HCT116 (cell line): ENCODE data around the gene CAVIN2. TPM values are rescaled to one million over a fixed set of nuclear protein-coding genes. Genes with fewer than 3 reads are reported as not detected.

Source experiments
- ATAC-seq: fragments of 200-7000 bp; cut with Tn5 transposase; 2 replicates; pipeline ENCODE4 v1.9.1; 2020; ENCODE audit warnings: mild to moderate bottlenecking, moderate library complexity
- BruUV-seq: library from RNA; stranded (reverse); fragments of 400-500 nt; replicated peaks from 2 replicates; lab custom pipeline; 2021; lab: Mats Ljungman, UMichigan
- CTCF ChIA-PET: fragments of 300-600 bp; sonication (Branson Sonifier 250); formaldehyde crosslinking; loops from one replicate; lab custom pipeline; 2021; ENCODE audit warnings: antibody characterized with exemption; lab: Charles Lee
- POLR2A ChIA-PET: fragments of 300-600, 350-600 bp; sonication (Branson Sonifier 250); formaldehyde crosslinking; loops from one replicate; lab custom pipeline; 2021; ENCODE audit warnings: antibody characterized with exemption; lab: Charles Lee
- RAD21 ChIA-PET, 2 experiments: fragments of 300-600 bp; sonication (Branson Sonifier 250); formaldehyde crosslinking; loops; one replicate each; lab custom pipeline; 2023; ENCODE audit warnings: low total read pairs in 2 of 2; ENCODE audit not compliant: uncharacterized antibody in 2 of 2, unreplicated experiment in 2 of 2, low non-redundant PET in 1 of 2; lab: Charles Lee
- DNase-seq: peaks from one replicate; pipeline ENCODE4 v3.0.0-alpha.2; 2010; ENCODE audit warnings: low read depth, low spot score
- H2AFZ ChIP-seq: fragments of 200-600 bp; shearing (Covaris generic), sonication (generic); 2 replicates; pipeline ENCODE4 v1.6.1; 2017; ENCODE audit warnings: low read depth, mixed run types, mixed read lengths, antibody characterized with exemption, low read length; ENCODE audit not compliant: poor library complexity, severe bottlenecking
- H3K27ac ChIP-seq: 2 replicates; pipeline ENCODE4 v1.5.1; 2012; ENCODE audit warnings: low read depth, low read length
- H3K27me3 ChIP-seq: fragments of 200-600 bp; sonication (generic); 2 replicates; pipeline ENCODE4 v1.6.1; 2016; ENCODE audit warnings: mixed run types, low read length, mixed read lengths; ENCODE audit not compliant: insufficient read depth
- H3K36me3 ChIP-seq, 2 experiments: fragments of 200-500 bp in 1 of 2; fragments of 200-600 bp in 1 of 2; sonication (Bioruptor generic) in 1 of 2; sonication (generic) in 1 of 2; 2 replicates each; pipeline versions ENCODE4 v1.5.1 to v1.6.1; 2014 to 2016; ENCODE audit warnings: low read length in 2 of 2, inconsistent platforms in 1 of 2, mixed read lengths in 1 of 2, mixed run types in 1 of 2; ENCODE audit not compliant: insufficient read depth in 2 of 2, control insufficient read depth in 1 of 2
- H3K4me1 ChIP-seq, 2 experiments: fragments of 200-600 bp in 1 of 2; sonication (generic) in 1 of 2; 2 replicates each; pipeline versions ENCODE4 v1.5.1 to v1.6.1; 2012 to 2017; ENCODE audit warnings: low read length in 2 of 2, inconsistent platforms in 1 of 2, mild to moderate bottlenecking in 1 of 2, mixed read lengths in 1 of 2, mixed run types in 1 of 2, moderate library complexity in 1 of 2; ENCODE audit not compliant: insufficient read depth in 2 of 2, control insufficient read depth in 1 of 2
- H3K4me2 ChIP-seq: fragments of 200-600 bp; sonication (generic); 2 replicates; pipeline ENCODE4 v1.6.1; 2017; ENCODE audit warnings: mixed run types, low read length, mixed read lengths
- H3K4me3 ChIP-seq, 2 experiments: fragments of 200-600 bp in 1 of 2; sonication (generic) in 1 of 2; replicated peaks in 1 of 2; 2 replicates each; pipeline ENCODE4 v1.5.1; 2011 to 2016; ENCODE audit warnings: low read length in 2 of 2, control low read depth in 1 of 2, low read depth in 1 of 2, mild to moderate bottlenecking in 1 of 2, mixed read lengths in 1 of 2, mixed run types in 1 of 2
- H3K79me2 ChIP-seq: fragments of 200-600 bp; sonication (generic); 2 replicates; pipeline ENCODE4 v1.6.1; 2017; ENCODE audit warnings: mild to moderate bottlenecking, mixed run types, low read length, moderate library complexity, mixed read lengths; ENCODE audit not compliant: insufficient read depth
- H3K9ac ChIP-seq: fragments of 200-600 bp; sonication (generic); 2 replicates; pipeline ENCODE4 v1.6.1; 2016; ENCODE audit warnings: low read length, mixed read lengths
- H3K9me2 ChIP-seq: fragments of 200-600 bp; sonication (generic), shearing (Covaris generic); 2 replicates; pipeline ENCODE4 v1.6.1; 2017; ENCODE audit warnings: mixed run types, mild to moderate bottlenecking, moderate library complexity; ENCODE audit not compliant: insufficient read depth
- H3K9me3 ChIP-seq, 2 experiments: fragments of 200-500 bp in 1 of 2; fragments of 200-600 bp in 1 of 2; sonication (Bioruptor generic) in 1 of 2; sonication (generic) in 1 of 2; 2 replicates each; pipeline ENCODE4 v1.6.1; 2014 to 2017; ENCODE audit warnings: low read length in 2 of 2, mixed read lengths in 2 of 2, inconsistent platforms in 1 of 2, low read depth in 1 of 2, mild to moderate bottlenecking in 1 of 2, mixed run types in 1 of 2, moderate library complexity in 1 of 2; ENCODE audit not compliant: control insufficient read depth in 1 of 2, insufficient read depth in 1 of 2
- H4K20me1 ChIP-seq: fragments of 200-600 bp; sonication (generic), shearing (Covaris generic); 2 replicates; pipeline ENCODE4 v1.6.1; 2017; ENCODE audit warnings: mixed run types, mild to moderate bottlenecking, moderate library complexity; ENCODE audit not compliant: insufficient read depth
- CBX3 ChIP-seq: IDR thresholded peaks from 2 replicates; pipeline ENCODE4 v1.6.1; 2012; ENCODE audit warnings: low read depth
- EGR1 ChIP-seq: IDR thresholded peaks from 2 replicates; pipeline ENCODE4 v1.6.1; 2012; ENCODE audit warnings: low read depth
- ELF1 ChIP-seq: IDR thresholded peaks from 2 replicates; pipeline ENCODE4 v1.6.1; 2012; ENCODE audit warnings: low read depth, borderline replicate concordance
- EZH2phosphoT487 ChIP-seq: fragments of 200-600 bp; IDR thresholded peaks from 2 replicates; pipeline ENCODE4 v1.6.1; 2018; ENCODE audit warnings: antibody characterized with exemption, borderline replicate concordance
- FOSL1 ChIP-seq: IDR thresholded peaks from 2 replicates; pipeline ENCODE4 v1.6.1; 2012; ENCODE audit warnings: low read depth
- POLR2A ChIP-seq: IDR thresholded peaks from 2 replicates; pipeline ENCODE4 v1.7.0; 2011; ENCODE audit warnings: borderline replicate concordance; ENCODE audit not compliant: insufficient read depth, insufficient read length; ENCODE audit errors: extremely low read depth
- POLR2AphosphoS5 ChIP-seq: IDR thresholded peaks from 2 replicates; pipeline ENCODE4 v1.6.1; 2011; ENCODE audit warnings: mild to moderate bottlenecking, low read depth, low read length, moderate library complexity
- RAD21 ChIP-seq: IDR thresholded peaks from 2 replicates; pipeline ENCODE4 v1.6.1; 2012; ENCODE audit warnings: low read depth, mild to moderate bottlenecking
- SIN3A ChIP-seq: IDR thresholded peaks from 2 replicates; pipeline ENCODE4 v1.6.1; 2012; ENCODE audit warnings: low read depth
- SP1 ChIP-seq: IDR thresholded peaks from 2 replicates; pipeline ENCODE4 v1.6.1; 2012; ENCODE audit warnings: low read depth
- SRF ChIP-seq: IDR thresholded peaks from 2 replicates; pipeline ENCODE4 v1.6.1; 2012; ENCODE audit warnings: low read depth
- TCF7L2 ChIP-seq: IDR thresholded peaks from 2 replicates; pipeline ENCODE4 v1.7.0; 2011; ENCODE audit warnings: borderline replicate concordance, inconsistent platforms; ENCODE audit not compliant: insufficient read depth, insufficient read length; ENCODE audit errors: extremely low read depth
- YY1 ChIP-seq: IDR thresholded peaks from 2 replicates; pipeline ENCODE4 v1.6.1; 2011; ENCODE audit warnings: low read length, low read depth, moderate library complexity, mild to moderate bottlenecking; ENCODE audit not compliant: insufficient replicate concordance; ENCODE audit errors: extremely low read depth
- ZFX ChIP-seq: fragments of 450-650 bp; IDR thresholded peaks from 2 replicates; pipeline ENCODE4 v1.6.1; 2017
- ZNF274 ChIP-seq: fragments of 200-500 bp; sonication (Bioruptor generic); IDR thresholded peaks from 2 replicates; pipeline ENCODE4 v1.6.1; 2014; ENCODE audit warnings: mild to moderate bottlenecking, low read depth, low read length, inconsistent platforms
- intact Hi-C: fragments of 100-400 bp; cut with micrococcal nuclease; formaldehyde crosslinking; loops from 2 replicates; pipeline ENCODE4 v1.10.0; 2022
- total RNA-seq: library from RNA; stranded (reverse); gene quantifications from one replicate; pipeline ENCODE4 v1.2.1, GENCODE V29; 2021; ENCODE audit not compliant: unreplicated experiment
- TF ChIP-seq, protein P1 (sequence below), 3 experiments: fragments of 200-600 bp in 1 of 3; sonication (generic) in 1 of 3; IDR thresholded peaks in 2 of 3; conservative IDR thresholded peaks in 1 of 3; 2 replicates each; pipeline ENCODE4 v1.5.1; 2012 to 2017; ENCODE audit warnings: low read depth in 2 of 3, low read length in 2 of 3, antibody characterized with exemption in 1 of 3, borderline replicate concordance in 1 of 3, control low read depth in 1 of 3, mild to moderate bottlenecking in 1 of 3, mixed read lengths in 1 of 3, mixed run types in 1 of 3, moderate library complexity in 1 of 3; ENCODE audit not compliant: insufficient read depth in 1 of 3
- TF ChIP-seq, protein P2 (sequence below): IDR thresholded peaks from 2 replicates; pipeline ENCODE4 v1.6.1; 2012
- TF ChIP-seq, protein P3 (sequence below): IDR thresholded peaks from 2 replicates; pipeline ENCODE4 v1.6.1; 2012
- TF ChIP-seq, protein P4 (sequence below): IDR thresholded peaks from 2 replicates; pipeline ENCODE4 v1.6.1; 2012; ENCODE audit warnings: low read depth
- TF ChIP-seq, protein P5 (sequence below): IDR thresholded peaks from 2 replicates; pipeline ENCODE4 v1.6.1; 2011; ENCODE audit warnings: mild to moderate bottlenecking, low read length, moderate library complexity; ENCODE audit not compliant: insufficient replicate concordance; ENCODE audit errors: extremely low read depth

Gene CAVIN2
- total RNA-seq, 1 experiment from 2014 or later: 0.27 TPM

DNA sequence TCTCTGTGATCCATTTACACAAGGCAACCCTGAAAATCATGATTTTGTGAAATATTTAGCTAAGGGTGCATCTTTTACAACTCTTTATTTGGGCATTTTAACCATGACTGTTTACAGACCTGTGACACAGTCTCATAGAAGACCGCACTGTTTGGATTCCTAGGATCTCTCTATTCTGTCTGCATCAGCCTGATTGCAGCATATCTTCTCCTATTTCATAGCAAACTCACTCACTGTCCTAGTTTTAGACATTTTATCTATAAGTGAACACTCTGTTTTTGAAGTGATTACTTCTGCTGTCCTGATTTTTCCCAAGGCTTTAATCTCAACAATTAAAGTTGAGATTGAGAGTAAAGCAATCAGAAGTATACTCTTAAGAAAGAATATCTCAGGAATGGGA lies 56.2 kb downstream of the CAVIN2 start:
- H3K9ac ChIP-seq: no peak overlapping the region
- no peak overlapping the region for H2AFZ ChIP-seq
- H3K27me3 ChIP-seq: no peaks in the 10 kb centered on the region
- no TSS peak for BruUV-seq
- CTCF ChIA-PET: no interaction called here
- no peaks in the 10 kb centered on the region for H4K20me1 ChIP-seq
- H3K9me2 ChIP-seq: no peaks in the 10 kb centered on the region
- DNase-seq (no peak), ATAC-seq (no peak)
- H3K4me2 ChIP-seq: no peak overlapping the region
- intact Hi-C loops: no loop called here
- TF ChIP-seq RAD21: no peak
- TF ChIP-seq YY1: no peak
- TF ChIP-seq SP1: no peak
- TF ChIP-seq, protein P1, sequence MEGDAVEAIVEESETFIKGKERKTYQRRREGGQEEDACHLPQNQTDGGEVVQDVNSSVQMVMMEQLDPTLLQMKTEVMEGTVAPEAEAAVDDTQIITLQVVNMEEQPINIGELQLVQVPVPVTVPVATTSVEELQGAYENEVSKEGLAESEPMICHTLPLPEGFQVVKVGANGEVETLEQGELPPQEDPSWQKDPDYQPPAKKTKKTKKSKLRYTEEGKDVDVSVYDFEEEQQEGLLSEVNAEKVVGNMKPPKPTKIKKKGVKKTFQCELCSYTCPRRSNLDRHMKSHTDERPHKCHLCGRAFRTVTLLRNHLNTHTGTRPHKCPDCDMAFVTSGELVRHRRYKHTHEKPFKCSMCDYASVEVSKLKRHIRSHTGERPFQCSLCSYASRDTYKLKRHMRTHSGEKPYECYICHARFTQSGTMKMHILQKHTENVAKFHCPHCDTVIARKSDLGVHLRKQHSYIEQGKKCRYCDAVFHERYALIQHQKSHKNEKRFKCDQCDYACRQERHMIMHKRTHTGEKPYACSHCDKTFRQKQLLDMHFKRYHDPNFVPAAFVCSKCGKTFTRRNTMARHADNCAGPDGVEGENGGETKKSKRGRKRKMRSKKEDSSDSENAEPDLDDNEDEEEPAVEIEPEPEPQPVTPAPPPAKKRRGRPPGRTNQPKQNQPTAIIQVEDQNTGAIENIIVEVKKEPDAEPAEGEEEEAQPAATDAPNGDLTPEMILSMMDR (IDR thresholded peaks at IDR 0.05 in 2 of 3, conservative IDR thresholded peaks at IDR 0.05 in 1 of 3; ENCODE audit: borderline replicate concordance in 1 of 3, insufficient read depth in 1 of 3, low read depth in 2 of 3, low read length in 2 of 3): no peak
- TF ChIP-seq, protein P2, sequence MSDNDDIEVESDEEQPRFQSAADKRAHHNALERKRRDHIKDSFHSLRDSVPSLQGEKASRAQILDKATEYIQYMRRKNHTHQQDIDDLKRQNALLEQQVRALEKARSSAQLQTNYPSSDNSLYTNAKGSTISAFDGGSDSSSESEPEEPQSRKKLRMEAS: no peak
- TF ChIP-seq EZH2phosphoT487: no peak
- TF ChIP-seq TCF7L2: no peak
- TF ChIP-seq, protein P3, sequence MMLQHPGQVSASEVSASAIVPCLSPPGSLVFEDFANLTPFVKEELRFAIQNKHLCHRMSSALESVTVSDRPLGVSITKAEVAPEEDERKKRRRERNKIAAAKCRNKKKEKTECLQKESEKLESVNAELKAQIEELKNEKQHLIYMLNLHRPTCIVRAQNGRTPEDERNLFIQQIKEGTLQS: no peak
- TF ChIP-seq ZFX: no peak
- TF ChIP-seq, protein P4, sequence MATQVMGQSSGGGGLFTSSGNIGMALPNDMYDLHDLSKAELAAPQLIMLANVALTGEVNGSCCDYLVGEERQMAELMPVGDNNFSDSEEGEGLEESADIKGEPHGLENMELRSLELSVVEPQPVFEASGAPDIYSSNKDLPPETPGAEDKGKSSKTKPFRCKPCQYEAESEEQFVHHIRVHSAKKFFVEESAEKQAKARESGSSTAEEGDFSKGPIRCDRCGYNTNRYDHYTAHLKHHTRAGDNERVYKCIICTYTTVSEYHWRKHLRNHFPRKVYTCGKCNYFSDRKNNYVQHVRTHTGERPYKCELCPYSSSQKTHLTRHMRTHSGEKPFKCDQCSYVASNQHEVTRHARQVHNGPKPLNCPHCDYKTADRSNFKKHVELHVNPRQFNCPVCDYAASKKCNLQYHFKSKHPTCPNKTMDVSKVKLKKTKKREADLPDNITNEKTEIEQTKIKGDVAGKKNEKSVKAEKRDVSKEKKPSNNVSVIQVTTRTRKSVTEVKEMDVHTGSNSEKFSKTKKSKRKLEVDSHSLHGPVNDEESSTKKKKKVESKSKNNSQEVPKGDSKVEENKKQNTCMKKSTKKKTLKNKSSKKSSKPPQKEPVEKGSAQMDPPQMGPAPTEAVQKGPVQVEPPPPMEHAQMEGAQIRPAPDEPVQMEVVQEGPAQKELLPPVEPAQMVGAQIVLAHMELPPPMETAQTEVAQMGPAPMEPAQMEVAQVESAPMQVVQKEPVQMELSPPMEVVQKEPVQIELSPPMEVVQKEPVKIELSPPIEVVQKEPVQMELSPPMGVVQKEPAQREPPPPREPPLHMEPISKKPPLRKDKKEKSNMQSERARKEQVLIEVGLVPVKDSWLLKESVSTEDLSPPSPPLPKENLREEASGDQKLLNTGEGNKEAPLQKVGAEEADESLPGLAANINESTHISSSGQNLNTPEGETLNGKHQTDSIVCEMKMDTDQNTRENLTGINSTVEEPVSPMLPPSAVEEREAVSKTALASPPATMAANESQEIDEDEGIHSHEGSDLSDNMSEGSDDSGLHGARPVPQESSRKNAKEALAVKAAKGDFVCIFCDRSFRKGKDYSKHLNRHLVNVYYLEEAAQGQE: no peak
- no peak for TF ChIP-seq POLR2A
- no peak for TF ChIP-seq ZNF274
- TF ChIP-seq SRF: no peak
- TF ChIP-seq SIN3A: no peak
- TF ChIP-seq, protein P5, sequence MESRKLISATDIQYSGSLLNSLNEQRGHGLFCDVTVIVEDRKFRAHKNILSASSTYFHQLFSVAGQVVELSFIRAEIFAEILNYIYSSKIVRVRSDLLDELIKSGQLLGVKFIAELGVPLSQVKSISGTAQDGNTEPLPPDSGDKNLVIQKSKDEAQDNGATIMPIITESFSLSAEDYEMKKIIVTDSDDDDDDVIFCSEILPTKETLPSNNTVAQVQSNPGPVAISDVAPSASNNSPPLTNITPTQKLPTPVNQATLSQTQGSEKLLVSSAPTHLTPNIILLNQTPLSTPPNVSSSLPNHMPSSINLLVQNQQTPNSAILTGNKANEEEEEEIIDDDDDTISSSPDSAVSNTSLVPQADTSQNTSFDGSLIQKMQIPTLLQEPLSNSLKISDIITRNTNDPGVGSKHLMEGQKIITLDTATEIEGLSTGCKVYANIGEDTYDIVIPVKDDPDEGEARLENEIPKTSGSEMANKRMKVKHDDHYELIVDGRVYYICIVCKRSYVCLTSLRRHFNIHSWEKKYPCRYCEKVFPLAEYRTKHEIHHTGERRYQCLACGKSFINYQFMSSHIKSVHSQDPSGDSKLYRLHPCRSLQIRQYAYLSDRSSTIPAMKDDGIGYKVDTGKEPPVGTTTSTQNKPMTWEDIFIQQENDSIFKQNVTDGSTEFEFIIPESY: no peak
- no peak for TF ChIP-seq ELF1
- TF ChIP-seq FOSL1: no peak
- no peak for TF ChIP-seq EGR1
- TF ChIP-seq POLR2AphosphoS5: no peak
- no peak for TF ChIP-seq CBX3
- H3K4me1 ChIP-seq: no peaks in the 10 kb centered on the region
- H3K79me2 ChIP-seq: no peaks in the 10 kb centered on the region
- H3K27ac ChIP-seq: no peak overlapping the region
- H3K36me3 ChIP-seq: no peaks in the 10 kb centered on the region
- H3K9me3 ChIP-seq: no peaks in the 10 kb centered on the region
- H3K4me3 ChIP-seq: no peak overlapping the region
- POLR2A ChIA-PET: no interaction called here
- RAD21 ChIA-PET: no interaction called here
